ENCODE results near the gene MACROD2. TPM values are rescaled to one million over a fixed set of nuclear protein-coding genes. Genes with fewer than 3 reads are reported as not detected.

The MACROD2 gene
- polyA plus RNA-seq, 2 of the 4 experiments (the other 2 are of a cell fraction): 0.96 to 1.3 TPM

DNA sequence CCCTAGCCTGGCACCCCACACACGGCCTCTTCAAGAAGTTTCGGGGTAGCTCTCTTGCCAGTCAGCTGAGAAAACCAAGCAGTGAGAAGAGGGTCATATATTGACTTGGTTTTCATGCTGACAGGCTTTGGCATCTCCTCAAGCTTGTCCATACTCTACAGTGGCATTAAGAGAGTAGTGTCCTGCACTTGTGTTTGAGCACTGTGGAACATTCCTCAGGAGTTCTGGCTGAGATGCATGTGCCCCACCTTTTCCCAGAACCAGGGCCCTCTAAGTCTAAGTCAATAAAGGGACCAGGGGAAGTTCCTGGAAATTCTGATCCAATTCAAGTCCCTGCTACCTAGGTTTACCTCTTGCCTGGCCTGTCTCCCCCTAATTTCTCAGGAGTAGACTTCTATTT lies 886.2 kb downstream of the MACROD2 start:
- 93% methylated on average over 2 of the region's 2 CpGs for WGBS (ENCODE audit: missing lambda C conversion rate)
- no peak overlapping the region for H3K4me3 ChIP-seq
- CTCF ChIA-PET: no interaction called here

DNA sequence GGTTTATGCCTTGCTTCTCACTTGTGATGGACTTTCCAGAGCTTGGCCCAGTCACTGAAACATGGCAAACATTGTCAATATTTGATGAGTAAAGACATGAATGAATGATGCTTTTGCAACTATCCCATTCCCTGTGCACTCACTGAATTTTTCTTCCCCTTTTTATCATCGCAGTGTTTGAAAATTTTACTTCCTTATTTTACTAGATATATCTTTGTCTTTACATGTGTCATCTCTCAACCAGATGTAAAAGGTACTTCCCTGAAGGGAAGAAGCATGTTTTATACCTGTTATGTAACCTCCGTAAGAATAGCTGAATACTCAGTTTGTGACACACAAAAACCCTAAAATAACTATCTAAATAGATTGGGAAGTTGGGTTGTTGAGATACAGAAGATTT lies 886.8 kb downstream of the MACROD2 start:
- TF ChIP-seq HEYL (CRISPR knock-in tag; IDR thresholded peaks at IDR 0.05) (no peak), BHLHE40 (IDR thresholded peaks at IDR 0.05; ENCODE audit: low read depth, low read length) (no peak), HDAC2 (IDR thresholded peaks at IDR 0.05) (no peak), NFE2L2 (conservative IDR thresholded peaks at IDR 0.05; ENCODE audit: low read length) (no peak), ZC3H11A (IDR thresholded peaks at IDR 0.05) (no peak), SMC3 (IDR thresholded peaks at IDR 0.05) (no peak), RNF2 (IDR thresholded peaks at IDR 0.05; ENCODE audit: borderline replicate concordance, low read depth) (no peak), MAFK (IDR thresholded peaks at IDR 0.05; ENCODE audit: partially characterized antibody) (no peak)
- TF ChIP-seq, protein P1, sequence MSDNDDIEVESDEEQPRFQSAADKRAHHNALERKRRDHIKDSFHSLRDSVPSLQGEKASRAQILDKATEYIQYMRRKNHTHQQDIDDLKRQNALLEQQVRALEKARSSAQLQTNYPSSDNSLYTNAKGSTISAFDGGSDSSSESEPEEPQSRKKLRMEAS (IDR thresholded peaks at IDR 0.05): no peak
- TF ChIP-seq, protein P2, sequence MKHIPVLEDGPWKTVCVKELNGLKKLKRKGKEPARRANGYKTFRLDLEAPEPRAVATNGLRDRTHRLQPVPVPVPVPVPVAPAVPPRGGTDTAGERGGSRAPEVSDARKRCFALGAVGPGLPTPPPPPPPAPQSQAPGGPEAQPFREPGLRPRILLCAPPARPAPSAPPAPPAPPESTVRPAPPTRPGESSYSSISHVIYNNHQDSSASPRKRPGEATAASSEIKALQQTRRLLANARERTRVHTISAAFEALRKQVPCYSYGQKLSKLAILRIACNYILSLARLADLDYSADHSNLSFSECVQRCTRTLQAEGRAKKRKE (CRISPR knock-in tag; IDR thresholded peaks at IDR 0.05; ENCODE audit: low read depth): no peak
- TF ChIP-seq, protein P3, sequence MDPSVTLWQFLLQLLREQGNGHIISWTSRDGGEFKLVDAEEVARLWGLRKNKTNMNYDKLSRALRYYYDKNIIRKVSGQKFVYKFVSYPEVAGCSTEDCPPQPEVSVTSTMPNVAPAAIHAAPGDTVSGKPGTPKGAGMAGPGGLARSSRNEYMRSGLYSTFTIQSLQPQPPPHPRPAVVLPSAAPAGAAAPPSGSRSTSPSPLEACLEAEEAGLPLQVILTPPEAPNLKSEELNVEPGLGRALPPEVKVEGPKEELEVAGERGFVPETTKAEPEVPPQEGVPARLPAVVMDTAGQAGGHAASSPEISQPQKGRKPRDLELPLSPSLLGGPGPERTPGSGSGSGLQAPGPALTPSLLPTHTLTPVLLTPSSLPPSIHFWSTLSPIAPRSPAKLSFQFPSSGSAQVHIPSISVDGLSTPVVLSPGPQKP (IDR thresholded peaks at IDR 0.05; ENCODE audit: low read depth, low read length): no peak
- ChIA-PET POLR2A (no interaction called here), CTCF (no interaction called here)
- 93% methylated on average over 2 of the region's 2 CpGs for WGBS (ENCODE audit: missing lambda C conversion rate)
- no peak overlapping the region for H3K4me3 ChIP-seq
- DNase-seq (ENCODE audit: low read depth in 1 of 2, low spot score in 1 of 2) (no peak), FAIRE-seq (no peak), ATAC-seq (no peak)
- H3K9me3 ChIP-seq: peaks cover 20% of the 10 kb centered on the region
- peak overlapping the region in 1 of 2 experiments; percentile 90; a peak in 2 of 6 replicates for H3K27ac ChIP-seq
- H3K4me1 ChIP-seq: peaks cover 32% of the 10 kb centered on the region
- no peak overlapping the region for H3K4me2 ChIP-seq

More for the DNA sequence above, 886.2 kb downstream of the MACROD2 start:
- DNase-seq (ENCODE audit: low read depth in 1 of 2, low spot score in 1 of 2) (no peak), ATAC-seq (no peak), FAIRE-seq (no peak)
- TF ChIP-seq HOXB13 (CRISPR knock-in tag; IDR thresholded peaks at IDR 0.05; ENCODE audit: low read depth) (no peak), POLR2AphosphoS2 (conservative IDR thresholded peaks at IDR 0.05; ENCODE audit: low read length) (no peak), NPAS2 (CRISPR knock-in tag; IDR thresholded peaks at IDR 0.05; ENCODE audit: borderline replicate concordance) (no peak)
- TF ChIP-seq, protein P4, sequence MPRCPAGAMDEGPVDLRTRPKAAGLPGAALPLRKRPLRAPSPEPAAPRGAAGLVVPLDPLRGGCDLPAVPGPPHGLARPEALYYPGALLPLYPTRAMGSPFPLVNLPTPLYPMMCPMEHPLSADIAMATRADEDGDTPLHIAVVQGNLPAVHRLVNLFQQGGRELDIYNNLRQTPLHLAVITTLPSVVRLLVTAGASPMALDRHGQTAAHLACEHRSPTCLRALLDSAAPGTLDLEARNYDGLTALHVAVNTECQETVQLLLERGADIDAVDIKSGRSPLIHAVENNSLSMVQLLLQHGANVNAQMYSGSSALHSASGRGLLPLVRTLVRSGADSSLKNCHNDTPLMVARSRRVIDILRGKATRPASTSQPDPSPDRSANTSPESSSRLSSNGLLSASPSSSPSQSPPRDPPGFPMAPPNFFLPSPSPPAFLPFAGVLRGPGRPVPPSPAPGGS (IDR thresholded peaks at IDR 0.05): no peak
- Histone ChIP-seq H3K27ac (peak overlapping the region; percentile 89 to 90; a peak in 5 of 6 replicates), H3K4me1 (peaks cover 32% of the 10 kb centered on the region), H3K9me3 (peaks cover 22% of the 10 kb centered on the region), H3K4me2 (no peak overlapping the region)
- POLR2A ChIA-PET: no interaction called here

DNA sequence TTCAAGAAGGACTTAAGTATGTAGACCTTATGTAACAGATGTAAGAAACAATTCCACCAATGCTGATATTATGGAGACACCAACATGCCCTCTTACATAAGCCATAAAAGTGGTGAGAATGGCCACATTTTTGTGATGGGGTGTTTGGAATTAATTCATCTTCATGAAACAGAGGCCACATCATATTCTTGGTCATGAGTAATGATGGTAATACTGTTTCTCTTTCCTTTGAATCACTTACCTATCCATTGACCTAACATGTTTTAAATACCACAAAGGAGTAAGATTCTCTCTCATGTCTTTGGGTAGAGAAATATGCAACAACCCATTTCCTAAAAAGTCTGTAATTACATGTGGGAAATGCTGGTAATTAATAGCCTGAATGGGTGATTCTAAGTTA lies 887.5 kb downstream of the MACROD2 start:
- FAIRE-seq (no peak), ATAC-seq (no peak), DNase-seq (ENCODE audit: low read depth in 1 of 2, low spot score in 1 of 2) (no peak)
- no peak overlapping the region for H3K4me3 ChIP-seq
- H3K9me3 ChIP-seq: peaks cover 17% of the 10 kb centered on the region
- H3K27ac ChIP-seq: peak overlapping the region in 1 of 2 experiments; percentile 55; a peak in 4 of 6 replicates
- H3K4me2 ChIP-seq: no peak overlapping the region
- ChIA-PET POLR2A (no interaction called here), CTCF (no interaction called here)
- TF ChIP-seq CEBPB (IDR thresholded peaks at IDR 0.05) (no peak), BHLHE40 (IDR thresholded peaks at IDR 0.05; ENCODE audit: low read depth, low read length) (no peak), EHMT2 (IDR thresholded peaks at IDR 0.05; ENCODE audit: low read depth) (no peak), EP300 (IDR thresholded peaks at IDR 0.05) (no peak), POLR2AphosphoS2 (conservative IDR thresholded peaks at IDR 0.05; ENCODE audit: low read length) (no peak), RARB (CRISPR knock-in tag; IDR thresholded peaks at IDR 0.05) (no peak)
- peaks cover 31% of the 10 kb centered on the region for H3K4me1 ChIP-seq

Measured in A549 (cell line).